Keratinocyte (primary cell): Measurements from ENCODE around the gene SSNA1.

ENCODE experiments used
- EZH2 ChIP-seq: IDR thresholded peaks from one replicate; pipeline ENCODE4 v1.6.1; 2012; ENCODE audit warnings: inconsistent platforms, mild to moderate bottlenecking, low read length, moderate library complexity
- TF ChIP-seq, protein P1 (sequence below), 3 experiments: IDR thresholded peaks in 1 of 3; conservative IDR thresholded peaks in 1 of 3; optimal IDR thresholded peaks in 1 of 3; 2 replicates in 2 of 3; 3 replicates in 1 of 3; pipeline versions ENCODE3 to v1.5.1; 2011; ENCODE audit warnings: low read length in 3 of 3, mild to moderate bottlenecking in 3 of 3, moderate library complexity in 2 of 3, control low read depth in 1 of 3, inconsistent platforms in 1 of 3; ENCODE audit not compliant: insufficient read depth in 2 of 3; ENCODE audit errors: extremely low read depth in 1 of 3

DNA sequence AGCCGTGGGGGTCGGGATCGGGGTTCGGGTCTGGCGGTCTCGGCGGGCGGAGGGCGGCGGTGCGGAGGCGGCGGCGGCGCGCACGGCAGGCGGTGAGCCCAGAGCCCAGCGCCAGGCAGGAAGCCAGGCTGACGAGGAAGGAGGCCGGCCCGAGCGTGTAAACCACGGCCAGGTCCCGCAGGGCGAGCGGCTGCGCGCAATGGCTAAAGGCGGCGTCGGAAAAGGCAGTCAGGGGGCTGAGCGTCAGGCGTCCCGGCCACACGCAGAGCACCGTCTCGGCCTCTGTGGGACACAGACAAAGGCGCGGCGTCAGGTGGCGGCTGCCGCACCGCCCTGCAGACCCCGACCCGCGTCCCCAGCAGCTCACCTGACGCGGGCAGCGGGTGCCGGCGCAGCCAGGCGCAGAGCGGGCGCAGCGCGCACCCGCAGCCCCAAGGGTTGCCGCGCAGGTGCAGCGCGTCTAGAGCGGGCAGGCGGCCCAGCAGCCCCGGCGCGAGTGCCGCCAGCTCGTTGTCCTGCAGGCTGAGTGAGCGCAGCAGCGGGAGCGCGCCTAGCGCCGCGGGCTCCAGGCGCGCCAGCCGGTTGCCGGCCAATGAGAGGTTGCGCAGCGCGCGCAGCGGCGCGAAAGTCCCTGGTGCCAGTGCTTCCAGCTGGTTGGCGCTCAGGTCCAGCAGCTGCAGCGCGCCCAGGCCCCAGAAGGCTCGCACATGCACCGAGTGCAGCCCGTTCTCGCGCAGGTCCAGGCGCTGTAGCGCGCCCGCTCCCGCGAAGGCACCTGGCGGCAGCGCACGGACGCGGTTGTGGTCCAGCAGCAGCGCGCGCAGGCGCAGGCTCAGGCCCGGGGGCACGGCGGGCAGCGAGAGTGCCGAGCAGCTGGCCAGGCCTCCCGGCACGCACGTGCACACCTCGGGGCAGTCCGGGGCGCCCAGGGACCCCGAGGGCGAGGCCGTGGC lies 19.3 kb upstream of the SSNA1 start:
- TF ChIP-seq, protein P1, sequence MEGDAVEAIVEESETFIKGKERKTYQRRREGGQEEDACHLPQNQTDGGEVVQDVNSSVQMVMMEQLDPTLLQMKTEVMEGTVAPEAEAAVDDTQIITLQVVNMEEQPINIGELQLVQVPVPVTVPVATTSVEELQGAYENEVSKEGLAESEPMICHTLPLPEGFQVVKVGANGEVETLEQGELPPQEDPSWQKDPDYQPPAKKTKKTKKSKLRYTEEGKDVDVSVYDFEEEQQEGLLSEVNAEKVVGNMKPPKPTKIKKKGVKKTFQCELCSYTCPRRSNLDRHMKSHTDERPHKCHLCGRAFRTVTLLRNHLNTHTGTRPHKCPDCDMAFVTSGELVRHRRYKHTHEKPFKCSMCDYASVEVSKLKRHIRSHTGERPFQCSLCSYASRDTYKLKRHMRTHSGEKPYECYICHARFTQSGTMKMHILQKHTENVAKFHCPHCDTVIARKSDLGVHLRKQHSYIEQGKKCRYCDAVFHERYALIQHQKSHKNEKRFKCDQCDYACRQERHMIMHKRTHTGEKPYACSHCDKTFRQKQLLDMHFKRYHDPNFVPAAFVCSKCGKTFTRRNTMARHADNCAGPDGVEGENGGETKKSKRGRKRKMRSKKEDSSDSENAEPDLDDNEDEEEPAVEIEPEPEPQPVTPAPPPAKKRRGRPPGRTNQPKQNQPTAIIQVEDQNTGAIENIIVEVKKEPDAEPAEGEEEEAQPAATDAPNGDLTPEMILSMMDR (optimal IDR thresholded peaks at IDR 0.05 in 1 of 3, IDR thresholded peaks at IDR 0.05 in 1 of 3, conservative IDR thresholded peaks at IDR 0.05 in 1 of 3; ENCODE audit: extremely low read depth in 1 of 3, insufficient read depth in 2 of 3, low read length in 3 of 3): no peak
- peak; percentile 97 for TF ChIP-seq EZH2
